DMS79 (cell line): ENCODE measurements around the gene BICC1.

Source experiments
- DNase-seq: peaks from one replicate; lab custom pipeline; 2025; lab: John Stamatoyannopoulos, UW

The BICC1 gene

DNA sequence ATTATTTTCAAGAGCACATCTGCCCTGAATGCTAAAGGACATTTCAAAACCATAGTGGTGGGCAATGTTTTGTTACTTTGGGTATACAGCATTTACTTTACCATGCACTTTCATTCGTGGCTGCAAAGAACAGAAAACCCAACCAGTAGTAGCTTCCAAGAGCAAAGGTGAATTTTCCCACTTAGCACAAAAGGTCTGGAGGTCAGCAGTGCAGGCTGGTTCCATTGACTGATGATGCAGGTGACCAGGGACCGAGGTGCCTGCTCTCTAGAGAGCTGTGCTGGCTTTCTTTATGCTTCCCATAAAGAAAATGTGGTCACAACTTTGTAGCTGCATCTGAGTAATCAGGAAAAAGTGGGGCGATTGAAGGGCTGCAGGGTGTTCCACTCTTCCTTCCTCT lies 240.0 kb downstream of the BICC1 start:
- DNase-seq: no peak

DNA sequence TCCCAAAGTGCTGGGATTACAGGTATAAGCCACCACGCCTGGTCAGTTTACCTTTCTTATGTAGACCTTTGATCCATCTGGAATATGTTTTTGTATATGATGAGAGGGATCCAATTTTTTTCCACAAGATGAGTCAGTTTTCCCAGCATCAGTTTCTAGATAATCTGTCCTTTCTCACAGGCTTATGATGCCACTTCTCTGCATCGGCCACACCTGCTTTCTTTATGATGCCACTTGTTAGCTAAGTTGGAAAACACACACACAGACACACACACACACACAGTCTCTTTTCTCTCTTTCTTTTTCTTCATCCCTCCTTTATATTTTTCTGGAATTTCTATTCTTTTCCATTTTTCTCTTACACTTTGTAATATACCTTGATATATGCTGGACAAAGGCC lies 240.8 kb downstream of the BICC1 start:
- DNase-seq: no peak

DNA sequence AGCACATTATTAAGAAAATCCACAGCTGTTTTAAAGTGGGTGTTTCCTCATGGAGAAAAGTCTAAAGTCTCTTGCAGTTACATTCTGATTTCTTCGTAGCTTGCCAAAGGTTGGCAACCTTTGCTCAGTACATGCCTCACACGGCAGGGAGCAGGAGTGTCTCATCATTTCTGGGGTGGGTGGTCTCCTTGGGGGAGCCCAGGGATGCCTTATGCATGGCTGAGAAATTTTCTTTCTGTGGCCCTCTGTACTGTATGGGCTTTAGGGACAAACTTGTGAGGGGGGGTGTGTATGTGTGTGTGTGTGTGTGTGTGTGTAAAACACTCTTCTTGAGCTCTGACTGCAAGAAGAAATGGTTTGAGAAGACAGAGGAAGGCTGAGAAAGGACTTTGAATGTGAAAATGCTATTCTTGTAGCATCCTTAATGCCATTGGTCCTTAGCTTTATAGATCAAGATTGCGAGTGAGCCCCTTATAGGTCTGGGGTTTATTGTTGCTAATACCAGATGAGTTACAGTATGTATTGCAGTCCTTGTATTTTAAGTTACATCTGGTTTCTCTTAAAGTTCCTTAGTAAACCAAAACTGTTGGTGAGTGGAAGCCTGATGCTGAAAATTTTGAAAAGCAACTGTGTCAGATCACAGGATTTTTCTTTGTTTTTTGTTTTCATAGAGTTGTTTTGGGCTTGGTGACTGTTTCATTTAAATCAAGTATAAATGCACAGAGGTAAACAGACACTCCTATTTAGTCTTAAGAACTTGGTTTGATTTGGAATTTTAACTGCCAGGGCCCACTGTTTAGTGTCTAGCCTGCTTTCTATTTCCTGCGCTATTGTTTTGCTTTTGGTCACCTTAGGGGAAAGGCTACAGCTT lies 242.0 kb downstream of the BICC1 start:
- DNase-seq: no peak

DNA sequence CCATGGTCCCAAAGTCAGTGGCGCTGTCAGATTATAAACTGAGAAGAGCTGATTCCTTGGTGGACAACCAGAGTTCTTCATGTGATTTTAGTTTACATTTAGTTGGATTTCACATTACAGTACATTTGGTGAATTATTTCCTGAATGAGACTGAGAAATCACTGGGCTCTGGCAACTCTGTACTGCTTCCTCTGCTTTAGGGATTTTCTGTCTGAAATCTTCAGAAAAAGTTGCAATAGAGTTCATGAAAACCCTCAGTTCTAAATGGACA lies 242.6 kb downstream of the BICC1 start:
- DNase-seq: no peak

DNA sequence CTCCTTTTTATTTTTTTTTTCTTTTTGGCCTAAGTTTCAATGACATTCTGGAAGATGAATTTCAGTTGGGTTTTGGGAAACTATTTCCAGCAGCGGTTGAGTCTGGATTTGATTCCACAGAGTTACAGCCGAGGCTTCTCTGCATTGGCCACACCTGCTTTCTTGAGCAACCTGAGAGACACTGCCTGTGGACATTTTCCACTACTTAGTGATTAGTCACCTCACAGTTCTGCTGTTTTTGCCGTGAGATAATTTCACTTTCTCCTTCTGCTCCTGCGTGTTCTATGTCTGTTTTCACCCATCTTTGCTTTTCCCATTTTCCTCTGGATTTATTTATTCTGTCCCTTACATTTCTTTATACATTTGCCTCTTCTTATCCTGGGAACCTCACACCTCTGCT lies 243.0 kb downstream of the BICC1 start:
- no peak for DNase-seq

DNA sequence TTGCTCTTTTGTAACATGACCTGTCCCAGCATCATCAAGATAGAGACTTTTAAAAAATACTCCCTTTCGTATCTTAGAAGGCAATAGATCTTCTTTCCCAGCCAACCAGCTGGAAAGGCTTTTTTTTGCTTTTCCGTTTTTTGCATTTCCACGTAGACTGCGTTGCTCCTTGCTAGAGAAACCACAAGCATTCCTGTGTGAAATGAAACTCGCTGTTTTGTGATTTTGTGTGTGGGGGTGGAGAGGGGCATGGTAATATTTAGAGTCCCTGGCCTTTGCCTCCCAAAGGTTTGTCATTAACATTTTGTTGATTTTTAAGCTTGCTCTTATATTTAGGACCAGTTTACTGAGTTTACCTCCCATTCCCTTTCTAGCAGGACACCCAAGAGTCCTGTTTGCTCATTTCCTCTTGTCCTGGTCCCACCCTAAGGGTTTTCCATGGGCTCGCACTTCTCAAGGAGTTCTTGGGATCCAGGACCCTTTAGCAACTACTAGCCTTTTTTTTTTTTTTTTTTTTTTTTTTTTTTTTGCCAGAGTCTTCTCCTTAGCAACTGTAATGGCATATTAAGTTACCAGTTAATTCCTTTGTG lies 243.6 kb downstream of the BICC1 start:
- DNase-seq: no peak

DNA sequence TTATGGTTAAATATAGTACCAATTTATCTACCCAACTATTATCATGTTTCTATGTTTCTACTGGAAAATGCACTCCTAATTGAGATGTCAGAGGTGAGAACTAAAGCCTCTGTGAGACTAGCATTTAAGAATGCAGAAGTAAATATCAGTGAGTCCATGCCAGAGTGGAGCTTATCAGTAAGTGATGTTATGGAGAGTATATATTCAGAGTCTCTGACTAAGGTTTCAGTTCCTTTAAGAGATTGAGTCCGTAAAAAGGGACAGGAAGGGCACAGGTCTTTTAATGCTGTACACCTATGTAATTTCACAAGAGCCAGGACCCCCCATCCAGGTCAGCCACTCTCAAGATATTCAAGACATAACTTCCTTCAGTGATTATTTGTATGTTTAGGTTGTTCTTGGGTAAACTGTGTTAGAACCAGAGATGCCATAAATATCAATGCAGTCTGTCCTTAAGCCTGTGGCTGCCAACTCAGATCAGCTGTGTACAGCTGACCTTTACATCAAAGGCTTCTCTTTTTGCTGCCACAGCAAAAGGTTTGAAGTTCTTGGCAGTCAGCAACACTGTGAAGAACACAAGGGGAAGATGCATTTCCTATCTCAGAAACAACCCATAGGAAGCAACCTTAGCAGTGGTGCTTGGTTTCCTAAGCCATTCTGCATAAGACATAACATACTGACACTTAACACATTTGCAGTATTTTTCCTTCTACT lies 244.8 kb downstream of the BICC1 start:
- no peak for DNase-seq

DNA sequence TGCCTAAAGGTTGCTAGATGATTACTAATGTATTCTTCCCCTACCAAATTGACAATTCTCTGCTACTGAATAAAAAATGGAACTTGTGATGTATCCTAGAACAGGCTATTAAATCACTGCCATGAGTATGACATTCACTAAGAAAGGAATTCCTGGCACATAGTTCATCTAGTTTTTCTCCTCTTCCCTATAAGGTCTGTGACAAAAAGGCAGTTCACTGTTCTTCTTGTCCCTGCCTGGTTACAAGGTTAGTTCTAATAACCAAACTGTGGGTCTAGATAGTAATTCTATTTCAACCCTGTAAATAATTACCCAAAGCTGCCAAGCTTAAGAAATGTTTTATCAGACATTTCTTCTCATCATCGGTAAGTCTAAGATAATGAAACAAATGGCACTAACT lies 245.6 kb downstream of the BICC1 start:
- DNase-seq: no peak

DNA sequence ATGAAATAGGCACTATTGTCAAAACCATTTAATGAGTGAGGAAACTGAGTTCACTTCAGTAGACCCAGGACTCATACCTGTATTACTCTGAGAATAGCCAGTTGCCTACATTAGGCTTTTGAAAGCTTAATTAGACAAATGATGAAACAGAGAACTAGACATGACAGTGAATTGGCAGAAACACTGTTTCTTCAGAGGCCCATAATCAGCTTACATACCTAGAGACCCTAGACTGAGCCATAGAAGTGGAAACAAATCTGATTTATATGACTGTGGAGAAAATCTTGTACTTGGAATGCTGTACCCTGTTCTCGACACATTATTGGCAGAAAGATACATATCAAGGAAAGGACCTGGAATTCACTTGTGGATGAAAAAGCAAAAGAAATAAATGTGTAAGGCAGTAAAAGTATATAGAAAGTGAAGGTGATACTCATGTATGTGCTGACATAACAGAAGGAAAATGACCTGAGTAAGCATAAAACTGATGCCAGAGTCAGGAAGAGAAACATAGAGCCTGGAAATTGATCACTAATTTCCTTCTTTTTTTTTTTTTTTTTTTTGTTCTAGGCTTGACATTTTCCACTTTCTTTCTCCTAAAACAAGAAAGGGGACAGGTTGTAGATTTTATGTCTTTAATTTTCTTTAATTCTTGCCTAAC lies 251.5 kb downstream of the BICC1 start:
- no peak for DNase-seq

DNA sequence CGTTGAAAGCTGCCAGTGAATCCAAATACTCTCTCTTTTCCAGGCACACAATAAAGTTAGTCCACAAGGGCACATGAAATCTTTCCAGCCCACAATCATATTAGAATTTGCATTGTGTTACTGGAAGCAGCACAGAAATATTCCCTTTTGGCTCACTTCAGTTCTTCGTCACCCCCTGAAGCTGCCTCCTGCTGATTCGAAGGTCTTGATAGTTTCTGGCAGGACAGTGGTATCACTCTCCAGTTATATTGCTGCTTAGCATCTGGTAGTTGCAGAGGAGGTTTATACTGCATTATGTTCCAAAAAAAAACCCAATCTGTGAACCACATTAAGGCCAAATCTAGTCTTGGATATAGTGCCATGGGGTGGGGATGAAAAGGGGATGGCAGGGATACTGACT lies 253.2 kb downstream of the BICC1 start:
- DNase-seq: no peak

DNA sequence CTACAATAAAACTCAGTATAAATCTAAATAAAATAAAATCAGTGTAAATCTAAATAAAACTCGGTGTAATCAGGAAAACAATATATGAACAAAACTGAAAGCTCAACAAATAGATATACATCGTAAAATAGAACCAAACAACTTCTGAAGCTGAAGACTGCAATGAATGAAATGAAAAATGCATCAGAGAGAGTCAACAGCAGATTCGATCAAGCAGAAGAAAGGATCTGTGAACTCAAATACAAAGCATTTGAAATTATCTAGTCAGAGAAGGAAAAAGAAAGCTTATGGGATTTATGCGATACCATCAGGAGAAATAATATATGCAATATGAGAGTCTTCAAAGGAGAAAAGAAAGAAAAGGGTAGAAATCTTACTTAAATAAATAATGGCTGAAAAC lies 255.0 kb downstream of the BICC1 start:
- DNase-seq: no peak

DNA sequence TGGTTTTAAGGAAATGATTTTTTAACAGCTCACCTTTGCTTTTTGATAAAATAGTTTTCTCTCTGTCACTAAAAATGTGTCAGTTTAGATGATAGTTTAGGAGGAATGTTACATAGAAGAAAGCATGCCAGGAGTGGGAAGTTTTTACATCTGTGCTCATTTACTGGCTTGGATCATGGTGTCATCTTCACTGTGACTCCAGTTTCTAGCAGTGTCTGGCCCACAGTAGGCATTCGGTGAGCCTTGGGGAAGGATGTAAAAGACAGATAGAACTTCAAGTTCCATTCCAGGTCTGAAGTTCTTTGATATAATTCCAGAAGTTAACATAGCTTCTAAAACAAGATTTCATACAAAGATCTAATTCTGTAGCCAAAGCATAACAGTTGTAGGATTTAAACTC lies 259.2 kb downstream of the BICC1 start:
- DNase-seq: no peak

DNA sequence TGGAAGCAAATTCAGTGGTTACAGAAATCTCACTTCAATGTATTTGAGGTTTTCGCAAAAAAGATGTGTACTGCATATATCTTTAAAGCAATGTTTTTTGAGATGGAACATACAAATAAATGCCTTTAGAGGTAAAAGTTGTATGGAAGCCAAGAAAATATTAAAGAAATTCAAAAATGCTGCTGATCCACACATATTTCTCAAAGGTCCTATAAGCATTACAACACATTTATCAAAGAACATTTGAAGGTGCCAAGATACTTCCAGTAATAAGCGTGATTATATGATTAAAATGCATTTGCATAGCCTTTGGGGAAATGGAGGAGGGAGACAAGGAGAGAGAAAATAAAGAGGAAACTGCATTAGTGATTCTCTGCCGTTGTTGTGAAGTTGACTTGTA lies 260.1 kb downstream of the BICC1 start:
- no peak for DNase-seq

DNA sequence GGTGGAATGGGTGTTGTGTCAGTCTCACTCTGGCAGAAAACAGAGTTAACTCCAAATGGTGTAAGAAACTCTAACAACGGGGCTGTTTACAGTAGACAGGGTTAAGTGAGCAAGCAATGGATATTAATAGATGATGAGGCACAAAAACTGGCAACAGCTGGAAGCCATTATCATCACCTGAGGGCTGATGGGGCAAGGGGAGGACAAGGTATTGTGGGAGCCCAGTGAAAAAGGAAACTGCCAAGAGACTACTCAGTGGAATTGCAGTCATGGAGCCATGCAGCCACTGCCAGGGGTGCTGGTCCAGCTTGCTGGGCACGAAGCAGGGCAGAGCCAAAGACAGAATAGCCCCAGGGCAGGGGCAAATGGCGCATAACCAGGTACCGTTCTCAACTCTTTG lies 260.7 kb downstream of the BICC1 start:
- no peak for DNase-seq

DNA sequence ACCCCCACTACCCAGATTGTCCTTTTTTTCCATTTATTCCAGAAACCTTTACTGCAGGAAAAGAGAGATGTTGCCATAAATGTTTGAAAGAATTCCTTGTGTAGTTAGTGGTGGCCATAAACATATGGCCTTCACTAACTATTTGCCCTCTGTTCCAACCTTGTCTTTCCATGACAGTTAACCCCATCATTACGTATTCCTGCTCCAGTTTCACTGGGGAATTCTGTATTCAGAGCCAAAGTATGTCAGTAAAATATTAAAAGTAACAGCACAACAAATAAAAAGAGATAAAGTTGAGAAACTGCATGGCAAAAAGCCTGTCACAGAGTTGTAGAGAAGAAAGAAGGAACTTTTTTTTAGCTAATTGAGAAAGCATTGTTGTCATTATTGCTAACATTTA lies 261.3 kb downstream of the BICC1 start:
- no peak for DNase-seq

DNA sequence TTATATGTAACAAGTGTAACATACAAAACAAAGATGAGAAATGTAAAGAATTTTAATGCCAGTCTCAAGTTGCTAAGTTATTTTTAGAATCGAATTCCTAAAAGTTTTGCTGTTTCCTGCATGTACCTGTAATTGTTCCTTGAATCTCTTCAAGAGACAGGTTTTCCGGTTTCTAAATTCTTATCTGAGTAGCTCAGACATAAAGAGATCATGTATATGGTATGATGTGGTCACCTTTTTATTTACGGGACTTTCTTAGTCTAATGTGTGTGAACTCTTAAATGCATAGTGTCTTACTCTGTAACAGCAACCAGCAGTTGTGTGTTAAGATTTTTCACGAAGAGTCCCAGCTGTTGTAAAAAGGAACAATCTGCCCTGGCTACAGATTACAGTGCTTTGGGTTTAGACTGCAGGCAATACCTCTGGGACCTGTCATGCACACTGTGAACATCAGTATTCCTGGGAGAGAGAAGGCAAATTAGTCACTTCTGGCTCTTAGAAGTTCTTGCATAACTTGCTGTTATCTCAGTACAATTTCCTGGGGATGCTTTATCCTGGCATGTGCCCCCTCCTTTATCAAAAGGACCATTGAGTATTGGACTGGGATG lies 263.4 kb downstream of the BICC1 start:
- DNase-seq: no peak

DNA sequence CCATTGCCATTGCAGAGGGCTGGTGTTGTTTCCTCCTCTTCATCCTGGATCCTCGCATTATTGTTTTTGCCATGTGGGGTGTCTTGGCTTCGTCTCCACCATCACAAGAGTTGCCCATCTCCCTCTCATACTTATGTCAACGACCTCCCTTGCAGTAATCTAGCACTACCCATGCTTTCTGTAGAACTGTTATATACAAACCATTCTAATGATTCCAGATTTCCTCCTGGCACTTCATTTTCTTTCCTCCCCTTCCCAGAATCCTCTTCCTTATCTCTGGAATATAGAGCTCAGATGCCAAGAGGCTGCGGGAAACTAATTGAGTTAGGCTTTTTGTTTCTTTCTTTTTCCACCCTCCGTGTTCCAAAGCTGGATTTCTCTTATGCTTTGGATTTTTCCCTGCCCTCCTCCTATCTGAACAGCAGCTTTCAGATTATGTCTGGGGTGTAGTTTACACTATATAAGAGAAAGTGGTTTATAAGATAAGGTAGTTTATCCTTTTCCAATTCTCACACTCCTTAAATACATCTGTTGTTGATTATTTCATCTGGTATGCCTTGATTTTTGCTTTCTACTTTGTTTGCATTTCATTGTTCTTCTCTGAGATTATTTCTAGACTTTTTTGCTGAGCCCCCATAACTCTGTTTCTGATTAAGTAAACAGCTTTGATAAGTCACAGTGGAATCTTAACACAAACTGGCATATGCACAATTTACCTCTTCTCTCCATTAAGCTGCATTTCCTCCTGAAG lies 264.1 kb downstream of the BICC1 start:
- DNase-seq: no peak

DNA sequence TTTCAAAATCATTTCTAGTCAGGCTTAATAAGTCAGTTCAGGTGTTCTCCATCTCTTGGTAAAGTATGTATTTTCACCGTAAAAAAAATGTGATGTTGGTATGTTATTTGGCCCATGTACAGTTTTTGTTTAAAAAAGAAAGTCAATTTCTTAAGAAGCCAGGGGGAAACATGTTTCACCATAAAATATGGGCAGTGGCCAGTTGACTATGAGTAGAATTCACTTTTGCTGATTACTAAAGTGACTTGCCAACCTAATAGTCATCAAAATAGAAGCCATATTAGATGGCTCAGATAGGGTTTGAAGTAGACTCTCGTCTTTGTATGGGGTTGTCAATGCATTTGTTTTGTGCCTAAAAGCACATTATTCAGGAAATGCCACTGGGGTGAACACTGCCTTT lies 266.3 kb downstream of the BICC1 start:
- no peak for DNase-seq

DNA sequence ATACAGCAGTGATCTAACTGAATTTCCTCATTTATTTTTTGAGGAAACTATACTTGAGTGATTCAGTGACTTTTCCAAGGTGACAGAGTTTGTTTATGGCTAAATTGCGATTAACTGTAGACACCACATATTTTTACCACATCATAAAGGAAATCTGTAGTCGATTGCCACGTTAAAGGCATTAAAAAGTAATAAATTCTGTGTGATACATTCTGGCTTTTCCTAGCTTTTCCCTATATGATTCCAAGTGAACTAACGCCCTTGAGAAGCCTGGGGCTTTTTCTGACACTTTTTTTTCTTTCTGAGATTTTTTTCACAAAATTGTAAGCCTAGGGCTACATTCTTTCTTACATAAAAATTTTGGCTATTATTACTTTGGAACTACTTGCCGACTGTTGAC lies 266.9 kb downstream of the BICC1 start:
- no peak for DNase-seq

DNA sequence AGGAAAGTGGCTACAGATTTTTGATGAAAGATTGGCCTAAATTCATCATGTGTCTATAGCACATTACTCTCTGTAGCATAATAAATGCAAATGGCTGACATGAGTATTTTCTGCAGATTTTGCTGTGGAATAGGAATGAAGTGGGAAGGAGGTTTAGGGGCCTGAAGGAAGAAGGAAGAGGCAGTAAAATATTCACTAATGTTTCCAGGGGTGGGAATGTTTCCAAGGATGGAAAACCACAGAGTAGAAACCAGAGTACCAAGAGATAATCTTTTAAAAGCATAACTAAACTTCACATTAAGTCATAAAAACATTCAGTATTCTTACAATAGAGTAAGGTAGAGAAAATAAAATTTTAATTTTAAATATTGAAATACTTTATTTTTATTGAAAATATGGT lies 267.8 kb downstream of the BICC1 start:
- DNase-seq: no peak

DNA sequence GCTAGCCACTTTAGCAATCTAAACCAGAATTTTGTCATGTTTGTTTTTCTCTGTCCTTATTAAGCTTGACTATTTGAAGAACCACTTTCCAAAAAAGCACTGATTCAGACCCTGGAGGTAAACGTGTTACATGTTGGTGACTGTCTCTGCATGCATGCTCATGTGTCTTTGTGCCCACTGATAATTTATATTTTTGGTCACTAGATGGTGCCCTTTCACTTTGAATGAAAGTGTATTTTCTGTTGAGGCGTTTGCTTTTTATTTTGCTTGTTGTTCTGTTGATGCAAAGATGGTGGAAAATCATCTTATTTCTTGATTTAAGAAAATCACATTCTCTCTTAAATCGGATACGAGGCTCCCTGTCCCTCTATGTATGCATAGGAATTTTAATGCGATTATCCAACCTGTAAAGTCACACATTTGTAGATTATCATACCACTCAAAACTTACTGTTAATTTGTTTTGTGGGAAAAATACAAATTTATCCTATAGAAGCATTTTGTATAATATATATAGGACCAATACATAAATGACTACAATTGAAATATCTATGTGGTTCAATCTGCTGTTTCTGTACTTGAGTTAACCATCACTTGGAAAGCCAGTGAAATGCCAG lies 269.3 kb downstream of the BICC1 start:
- no peak for DNase-seq
